K562 (cell line): ENCODE measurements around the gene MLC1. TPM values are rescaled to one million over a fixed set of nuclear protein-coding genes. Genes with fewer than 3 reads are reported as not detected.

Experiments
- ATAC-seq: fragments of 200-7000 bp; cut with Tn5 transposase; 3 replicates; pipeline ENCODE4 v1.9.1; 2020; ENCODE audit warnings: moderate library complexity
- BruUV-seq: library from RNA; stranded (reverse); fragments of 400-500 nt; replicated peaks from 2 replicates; lab custom pipeline; 2021; lab: Mats Ljungman, UMichigan
- CTCF ChIA-PET: fragments of 300-600 bp; formaldehyde crosslinking; extraction: SDS; loops from one replicate; lab custom pipeline; 2021; ENCODE audit warnings: low intra/inter-chr PET ratio; lab: Yijun Ruan, JAX
- POLR2A ChIA-PET: fragments of 300-600, 350-650 bp; sonication (Branson Sonifier 250); formaldehyde crosslinking; extraction: SDS; loops from one replicate; lab custom pipeline; 2021; ENCODE audit warnings: antibody characterized with exemption, inconsistent platforms; lab: Yijun Ruan, JAX
- DNase-seq, 4 experiments: peaks; one replicate each; pipeline versions ENCODE4 v3.0.0 to v3.0.0-alpha.2; 2011 to 2018; ENCODE audit warnings: low spot score in 3 of 4, mixed read lengths in 3 of 4; ENCODE audit errors: extremely low read depth in 1 of 4
- FAIRE-seq: peaks from 2 replicates; lab custom pipeline; 2011; peaks lifted over from hg19 to GRCh38; lab: Jason Lieb, UNC
- H2AFZ ChIP-seq: 2 replicates; pipeline ENCODE4 v1.6.0; 2011; ENCODE audit warnings: low read depth, low read length, control low read depth, inconsistent platforms
- H3K27ac ChIP-seq: fragments of 200-600 bp; 3 replicates; pipeline ENCODE4 v1.8.0; 2011; ENCODE audit warnings: low read depth, mild to moderate bottlenecking, control low read depth, inconsistent platforms, low read length, moderate library complexity, mixed read lengths; ENCODE audit errors: extremely low read depth
- H3K27me3 ChIP-seq, 2 experiments: fragments of 300-600 bp in 1 of 2; 2 replicates in 1 of 2; 3 replicates in 1 of 2; pipeline versions ENCODE4 v1.6.0 to v1.8.0; 2011; ENCODE audit warnings: inconsistent platforms in 2 of 2, low read length in 2 of 2, mild to moderate bottlenecking in 1 of 2, mixed read lengths in 1 of 2, moderate library complexity in 1 of 2; ENCODE audit not compliant: control insufficient read depth in 2 of 2, insufficient read depth in 2 of 2
- H3K36me3 ChIP-seq: fragments of 300-600 bp; 3 replicates; pipeline ENCODE4 v1.8.0; 2011; ENCODE audit warnings: mild to moderate bottlenecking, low read length, inconsistent platforms; ENCODE audit not compliant: control insufficient read depth, insufficient read depth
- H3K4me1 ChIP-seq, 2 experiments: fragments of 200-600 bp in 1 of 2; replicated peaks in 1 of 2; 2 replicates in 1 of 2; 3 replicates in 1 of 2; pipeline versions ENCODE4 v1.5.1 to v1.8.0; 2011; ENCODE audit warnings: inconsistent platforms in 2 of 2, low read length in 2 of 2, mild to moderate bottlenecking in 1 of 2, mixed read lengths in 1 of 2, moderate library complexity in 1 of 2; ENCODE audit not compliant: control insufficient read depth in 2 of 2, insufficient read depth in 2 of 2
- H3K4me2 ChIP-seq: 2 replicates; pipeline ENCODE4 v1.6.1; 2011; ENCODE audit warnings: low read length, control low read depth, inconsistent platforms, mixed read lengths; ENCODE audit not compliant: insufficient read depth
- H3K4me3 ChIP-seq: fragments of 200-600 bp; sonication (generic), shearing (Covaris generic); 2 replicates; pipeline ENCODE4 v1.5.1; 2016; ENCODE audit warnings: control low read depth, inconsistent platforms
- H3K79me2 ChIP-seq: fragments of 200-600 bp; 3 replicates; pipeline ENCODE4 v1.8.0; 2011; ENCODE audit warnings: low read length, inconsistent platforms; ENCODE audit not compliant: control insufficient read depth, insufficient read depth
- H3K9ac ChIP-seq, 2 experiments: 2 replicates each; pipeline versions ENCODE4 v1.6.0 to v1.6.1; 2011; ENCODE audit warnings: low read depth in 2 of 2, low read length in 2 of 2, control low read depth in 1 of 2, inconsistent platforms in 1 of 2, mild to moderate bottlenecking in 1 of 2, mixed read lengths in 1 of 2; ENCODE audit not compliant: insufficient read depth in 1 of 2
- H3K9me1 ChIP-seq: one replicate; pipeline ENCODE4 v1.6.0; 2011; ENCODE audit warnings: inconsistent platforms, mild to moderate bottlenecking, low read length, moderate library complexity; ENCODE audit not compliant: control insufficient read depth, insufficient read depth
- H3K9me3 ChIP-seq: replicated peaks from 2 replicates; pipeline ENCODE4 v1.5.1; 2011; ENCODE audit warnings: low read depth, low read length, inconsistent platforms; ENCODE audit not compliant: control insufficient read depth, insufficient read depth
- H4K20me1 ChIP-seq: replicated peaks from 2 replicates; pipeline ENCODE4 v1.6.1; 2011; ENCODE audit warnings: low read length, inconsistent platforms, mixed read lengths; ENCODE audit not compliant: control insufficient read depth, insufficient read depth
- BRF1 ChIP-seq: IDR thresholded peaks from 3 replicates; pipeline ENCODE4 v1.6.1; 2011; ENCODE audit warnings: borderline replicate concordance, mild to moderate bottlenecking; ENCODE audit not compliant: insufficient read length; ENCODE audit errors: extremely low read depth
- HNRNPL ChIP-seq: fragments of 200-400 bp; formaldehyde crosslinking; IDR thresholded peaks from 2 replicates; pipeline ENCODE4 v1.6.1; 2017; ENCODE audit warnings: low read depth, mild to moderate bottlenecking, low read length
- SAFB ChIP-seq: fragments of 200-400 bp; formaldehyde crosslinking; IDR thresholded peaks from 2 replicates; pipeline ENCODE4 v1.6.1; 2017; ENCODE audit warnings: low read depth, low read length, borderline replicate concordance
- ZNF12 ChIP-seq: sonication (generic); formaldehyde crosslinking; IDR thresholded peaks from 2 replicates; pipeline ENCODE4 v1.4.0; 2020; ENCODE audit warnings: mild to moderate bottlenecking, missing genetic modification reagents
- WGBS: fragments of 100-300 bp; shearing (Covaris generic); methylation state at CpG from one replicate; pipeline ENCODE4 v1.1.6; 2016; ENCODE audit warnings: low coverage, mixed read lengths; ENCODE audit not compliant: insufficient coverage; ENCODE audit errors: missing lambda C conversion rate; 5-methylcytosine and 5-hydroxymethylcytosine counted together
- in situ Hi-C: fragments of 300-500 bp; cut with MboI; formaldehyde crosslinking; loops from 4 replicates; pipeline ENCODE4 v1.15.0; 2018; ENCODE audit warnings: inconsistent platforms, mixed read lengths
- intact Hi-C: fragments of 100-400 bp; cut with micrococcal nuclease; formaldehyde crosslinking; loops from 2 replicates; pipeline ENCODE4 v1.14.2; 2022
- polyA plus RNA-seq, 8 experiments: library from polyadenylated mRNA; depleted of rRNA in 4 of 8; stranded (reverse) in 5 of 8; unstranded in 3 of 8; fragments of >200 nt; fragmentation: Nextera tagmentation in 2 of 8; fragmentation: Illumina TruSeq in 1 of 8; extraction: Ambion mirVana in 2 of 8; extraction: Trizol in 1 of 8; gene quantifications; 2 replicates each; pipeline versions ENCODE4 v1.2.1 to v1.2.3, GENCODE V29; 2011 to 2014; ENCODE audit warnings: inconsistent platforms in 1 of 8, missing spikeins in 1 of 8
- total RNA-seq, 7 experiments: library from RNA; depleted of rRNA in 6 of 7; stranded (reverse); fragments of >200 nt in 6 of 7; fragmentation: Illumina TruSeq in 2 of 7; extraction: Trizol in 2 of 7; gene quantifications; 2 replicates each; pipeline versions ENCODE4 v1.2.1 to v1.2.3, GENCODE V29; 2011 to 2021; ENCODE audit warnings: low replicate concordance in 1 of 7
- TF ChIP-seq, protein P1 (sequence below): sonication (generic); formaldehyde crosslinking; IDR thresholded peaks from 2 replicates; pipeline ENCODE4 v1.8.0; 2022; ENCODE audit warnings: mild to moderate bottlenecking, missing genetic modification reagents

Gene MLC1
- total and polyA plus RNA-seq, 9 of the 15 experiments (the other 6 are each of a cell fraction or from before 2014, with no cell fraction given) = 0.06 to 0.98 (median 0.39) TPM

GRCh38 chr22:50015451-50016307 lies 69.5 kb downstream of the MLC1 start (continued):
- TF ChIP-seq, protein P1, sequence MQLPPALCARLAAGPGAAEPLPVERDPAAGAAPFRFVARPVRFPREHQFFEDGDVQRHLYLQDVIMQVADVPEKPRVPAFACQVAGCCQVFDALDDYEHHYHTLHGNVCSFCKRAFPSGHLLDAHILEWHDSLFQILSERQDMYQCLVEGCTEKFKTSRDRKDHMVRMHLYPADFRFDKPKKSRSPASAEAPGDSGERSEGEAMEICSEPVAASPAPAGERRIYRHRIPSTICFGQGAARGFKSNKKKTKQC (CRISPR knock-in tag) = no peak

DNA sequence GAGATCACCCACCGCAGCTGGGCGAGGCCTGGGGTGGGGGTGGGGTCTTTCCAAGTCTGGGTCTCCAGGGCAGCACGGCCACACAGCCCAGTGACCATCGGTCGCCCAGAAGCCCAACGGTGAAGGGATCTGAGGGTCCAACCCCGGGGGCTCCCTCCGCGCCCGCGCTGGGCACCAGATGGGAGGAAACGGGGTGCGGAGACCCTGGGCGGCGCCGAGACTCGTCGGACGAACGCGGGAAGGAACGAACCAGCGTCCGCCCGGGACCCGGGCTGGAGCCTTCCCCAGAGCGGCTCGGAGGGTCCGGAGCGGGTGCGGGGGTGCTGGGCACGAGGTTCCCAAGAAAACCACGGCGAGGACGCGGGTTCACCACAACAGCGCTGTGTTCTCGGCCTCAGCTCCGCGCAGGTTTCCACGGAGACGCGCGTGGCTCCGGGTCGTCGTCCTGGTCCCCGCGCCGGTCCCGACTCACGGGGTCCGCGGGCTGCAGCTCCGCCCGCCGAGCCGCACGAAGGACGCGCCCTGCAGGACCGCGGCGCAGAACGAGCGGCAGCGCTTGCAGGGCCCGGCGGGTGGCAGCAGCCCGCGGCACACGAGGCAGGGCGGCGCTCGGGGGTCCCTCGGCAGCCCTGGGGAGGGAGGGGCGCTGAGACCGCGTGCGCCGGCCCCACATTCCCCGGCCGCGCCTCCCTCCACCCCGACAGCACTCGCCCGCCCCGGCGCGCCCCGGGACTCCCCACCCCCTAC lies 70.4 kb downstream of the MLC1 start:
- ChIA-PET CTCF (no interaction called here), POLR2A (no interaction called here)
- Histone ChIP-seq H3K9ac (no peak overlapping the region), H3K36me3 (no peaks in the 10 kb centered on the region), H3K4me1 (peaks cover 0 to 63% of the 10 kb centered on the region in 2 experiments; a peak in 2 of 5 replicates), H2AFZ (no peak overlapping the region), H3K27me3 (peaks cover 0 to 31% of the 10 kb centered on the region in 2 experiments; a peak in 2 of 5 replicates), H4K20me1 (peaks cover 4% of the 10 kb centered on the region; the same call in 1 of the 2 replicates), H3K4me2 (no peak overlapping the region), H3K4me3 (no peak overlapping the region), H3K9me1 (no peaks in the 10 kb centered on the region), H3K9me3 (no peaks in the 10 kb centered on the region), H3K79me2 (no peaks in the 10 kb centered on the region), H3K27ac (no peak overlapping the region)
- in situ Hi-C loops = no loop called here
- FAIRE-seq = no peak
- ATAC-seq = no peak
- peak in 2 of 4 experiments; percentile 65 for DNase-seq
- intact Hi-C loops = no loop called here
- TF ChIP-seq HNRNPL (0 out of 2 replicates have a peak, but pooled peaks have one; percentile 34), SAFB (0 out of 2 replicates have a peak, but pooled peaks have one; percentile 24), BRF1 (no peak), ZNF12 (CRISPR knock-in tag) (no peak)
- no TSS peak for BruUV-seq
- 13% methylated on average over 11 of the region's 91 CpGs for WGBS
